ENCODE measurements around the gene YWHAQ. TPM values are rescaled to one million over a fixed set of nuclear protein-coding genes. Genes with fewer than 3 reads are reported as not detected.

Gene YWHAQ
- total and polyA plus RNA-seq, 9 of the 15 experiments (the other 6 are each of a cell fraction or from before 2014, with no cell fraction given), result 63.1 to 359 (median 203) TPM

GRCh38 chr2:9601397-9601796 is 29.4 kb downstream of the YWHAQ start:
- H3K9ac ChIP-seq (ENCODE audit: insufficient read depth in 1 of 2, low read depth in 2 of 2, low read length in 2 of 2), result no peak overlapping the region
- in situ Hi-C loops (cut with MboI), result no loop called here
- no TSS peak for BruUV-seq (replicated peaks)
- H3K36me3 ChIP-seq (ENCODE audit: control insufficient read depth, insufficient read depth, low read length), result peaks cover 37% of the 10 kb centered on the region
- peaks cover 4 to 5% of the 10 kb centered on the region in 2 experiments; a peak in 2 of 5 replicates for H3K4me1 ChIP-seq (replicated peaks in 1 of 2; ENCODE audit: control insufficient read depth in 2 of 2, insufficient read depth in 2 of 2, low read length in 2 of 2)
- H3K27ac ChIP-seq (ENCODE audit: extremely low read depth, low read depth, low read length), result no peak overlapping the region
- ChIA-PET POLR2A (interaction anchor here (0.7 to 1.7 kb wide), 2 partner anchors 14 to 25 kb away, joined by 3 to 4 read pairs; no protein-coding TSS in a partner anchor), CTCF (ENCODE audit: low intra/inter-chr PET ratio) (no interaction called here)
- H3K4me2 ChIP-seq (ENCODE audit: insufficient read depth, low read length), result no peak overlapping the region
- H3K79me2 ChIP-seq (ENCODE audit: control insufficient read depth, insufficient read depth, low read length), result peaks cover 89% of the 10 kb centered on the region
- DNase-seq (ENCODE audit: extremely low read depth in 1 of 4, low spot score in 3 of 4), result no peak
- no peak for ATAC-seq
- no peak overlapping the region for H2AFZ ChIP-seq (ENCODE audit: low read depth, low read length)
- no peaks in the 10 kb centered on the region; the same call in none of the 2 replicates for H3K9me3 ChIP-seq (replicated peaks; ENCODE audit: control insufficient read depth, insufficient read depth, low read depth, low read length)
- FAIRE-seq, result no peak
- H3K9me1 ChIP-seq (ENCODE audit: control insufficient read depth, insufficient read depth, low read length), result no peaks in the 10 kb centered on the region
- no peaks in the 10 kb centered on the region for H3K27me3 ChIP-seq (ENCODE audit: control insufficient read depth in 2 of 2, insufficient read depth in 2 of 2, low read length in 2 of 2)
- intact Hi-C loops (cut with micrococcal nuclease), result no loop called here
- TF ChIP-seq, protein P1, sequence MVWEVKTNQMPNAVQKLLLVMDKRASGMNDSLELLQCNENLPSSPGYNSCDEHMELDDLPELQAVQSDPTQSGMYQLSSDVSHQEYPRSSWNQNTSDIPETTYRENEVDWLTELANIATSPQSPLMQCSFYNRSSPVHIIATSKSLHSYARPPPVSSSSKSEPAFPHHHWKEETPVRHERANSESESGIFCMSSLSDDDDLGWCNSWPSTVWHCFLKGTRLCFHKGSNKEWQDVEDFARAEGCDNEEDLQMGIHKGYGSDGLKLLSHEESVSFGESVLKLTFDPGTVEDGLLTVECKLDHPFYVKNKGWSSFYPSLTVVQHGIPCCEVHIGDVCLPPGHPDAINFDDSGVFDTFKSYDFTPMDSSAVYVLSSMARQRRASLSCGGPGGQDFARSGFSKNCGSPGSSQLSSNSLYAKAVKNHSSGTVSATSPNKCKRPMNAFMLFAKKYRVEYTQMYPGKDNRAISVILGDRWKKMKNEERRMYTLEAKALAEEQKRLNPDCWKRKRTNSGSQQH (CRISPR knock-in tag; IDR thresholded peaks at IDR 0.05), result no peak
- TF ChIP-seq RCOR1 (IDR thresholded peaks at IDR 0.05; ENCODE audit: borderline replicate concordance in 1 of 2, low read depth in 2 of 2, low read length in 2 of 2) (no peak), HDAC8 (tag; IDR thresholded peaks at IDR 0.05) (no peak), HLTF (IDR thresholded peaks at IDR 0.05) (no peak), SREBF1 (IDR thresholded peaks at IDR 0.05; ENCODE audit: borderline replicate concordance, low read depth, low read length) (no peak), NFYB (IDR thresholded peaks at IDR 0.05; ENCODE audit: extremely low read depth, insufficient read length) (no peak), HEY1 (CRISPR knock-in tag; IDR thresholded peaks at IDR 0.05; ENCODE audit: borderline replicate concordance) (no peak), GATAD2B (IDR thresholded peaks at IDR 0.05; ENCODE audit: borderline replicate concordance) (no peak), MYBL2 (IDR thresholded peaks at IDR 0.05; ENCODE audit: low read depth) (no peak), MYBL2 (CRISPR knock-in tag; IDR thresholded peaks at IDR 0.05; ENCODE audit: borderline replicate concordance) (no peak), TCF7 (IDR thresholded peaks at IDR 0.05; ENCODE audit: borderline replicate concordance) (no peak), GATA2 (CRISPR knock-in tag; IDR thresholded peaks at IDR 0.05) (no peak), IRF9 (tag; IDR thresholded peaks at IDR 0.05) (no peak), ZNF551 (CRISPR knock-in tag; IDR thresholded peaks at IDR 0.05) (no peak)
- WGBS (ENCODE audit: insufficient coverage, low coverage, missing lambda C conversion rate), result 98% methylated on average over 5 of the region's 5 CpGs
- no peaks in the 10 kb centered on the region for H4K20me1 ChIP-seq (replicated peaks; ENCODE audit: control insufficient read depth, insufficient read depth, low read length)
- no peak overlapping the region for H3K4me3 ChIP-seq

Measured in K562 (cell line).